Measurements from ENCODE around the gene TSPAN2.
"Not testable (repeated sequence)": the region's sequence is repeated elsewhere in the genome, so short reads cannot be mapped to it uniquely, and the experiment has no call there.

Gene TSPAN2

GRCh38 chr1:115036814-115037507 lies 52.3 kb downstream of the TSPAN2 start:
- DNase-seq (ENCODE audit: low spot score) = no peak

DNA sequence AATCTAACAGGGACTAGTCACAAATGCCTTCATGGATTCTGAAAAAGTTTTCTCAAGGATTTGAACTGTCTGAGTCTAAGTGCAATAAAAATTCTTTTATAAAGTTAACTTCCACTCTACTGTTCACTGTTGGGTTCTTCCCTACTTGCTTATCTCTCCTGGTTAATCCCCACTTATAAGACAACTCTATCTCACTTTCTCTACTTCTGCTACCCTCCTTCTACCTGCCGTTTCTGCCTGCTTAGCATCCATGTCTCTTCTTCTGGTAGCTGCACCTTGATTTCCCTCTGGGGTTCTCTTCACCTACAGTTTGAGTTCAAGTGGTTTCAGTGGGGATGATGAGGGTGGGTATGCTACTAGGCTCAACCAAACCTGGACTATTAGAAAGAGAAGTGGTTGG lies 53.7 kb downstream of the TSPAN2 start:
- DNase-seq (ENCODE audit: low spot score) = no peak

- DNase-seq (ENCODE audit: low spot score) = no peak
These were observed 57.7 kb downstream of the TSPAN2 start for GRCh38 chr1:115031595-115031994.

- DNase-seq (ENCODE audit: low spot score) = no peak
These were observed 59.8 kb downstream of the TSPAN2 start, which contains the start of gene TSHB for GRCh38 chr1:115029526-115029925. Gene TSHB, plus strand, starts transcription at chr1:115029826. Its CDS starts 3,537 bp downstream, at chr1:115033363.

DNA sequence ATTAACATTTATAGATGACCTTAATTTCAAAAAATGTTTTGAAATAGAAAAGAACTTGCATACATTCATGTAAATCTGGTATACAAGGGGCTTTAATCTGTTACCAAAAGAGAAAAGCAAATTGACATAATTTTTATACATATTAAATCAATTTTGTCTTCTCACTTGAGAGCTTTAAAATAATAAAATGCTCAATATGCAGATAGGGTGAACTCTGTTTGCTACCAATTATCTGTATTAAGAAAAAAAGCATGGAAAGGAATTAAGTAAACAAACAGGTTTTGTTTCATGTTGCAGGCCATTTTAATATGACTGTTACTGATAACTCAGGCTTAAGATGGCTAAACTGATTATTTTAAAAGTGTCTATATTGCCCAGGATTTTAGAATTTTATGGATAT lies 65.7 kb downstream of the TSPAN2 start:
- no peak for DNase-seq (ENCODE audit: low spot score)

- no peak for DNase-seq (ENCODE audit: low spot score)
These were observed 68.2 kb downstream of the TSPAN2 start for GRCh38 chr1:115021145-115021544.

DNA sequence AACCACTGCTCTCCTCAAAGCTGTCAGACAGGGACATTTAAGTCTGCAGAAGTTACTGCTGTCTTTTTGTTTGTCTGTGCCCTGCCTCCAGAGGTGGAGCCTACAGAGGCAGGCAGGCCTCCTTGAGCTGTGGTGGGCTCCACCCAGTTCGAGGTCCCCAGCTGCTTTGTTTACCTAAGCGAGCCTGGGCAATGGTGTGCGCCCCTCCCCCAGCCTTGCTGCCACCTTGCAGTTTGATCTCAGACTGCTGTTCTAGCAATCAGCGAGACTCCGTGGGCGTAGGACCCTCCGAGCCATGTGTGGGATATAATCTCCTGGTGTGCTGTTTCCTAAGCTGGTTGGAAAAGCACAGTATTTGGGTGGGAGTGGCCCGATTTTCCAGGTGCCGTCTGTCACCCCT lies 69.8 kb downstream of the TSPAN2 start:
- DNase-seq (ENCODE audit: low spot score) = not testable (repeated sequence)

- DNase-seq (ENCODE audit: low spot score) = no peak
These were observed 75.5 kb downstream of the TSPAN2 start for GRCh38 chr1:115013792-115014191.

- no peak for DNase-seq (ENCODE audit: low spot score)
These were observed 76.9 kb downstream of the TSPAN2 start for GRCh38 chr1:115012434-115012833.

- DNase-seq (ENCODE audit: low spot score) = no peak
These were observed 77.3 kb downstream of the TSPAN2 start for GRCh38 chr1:115012006-115012405.

DNA sequence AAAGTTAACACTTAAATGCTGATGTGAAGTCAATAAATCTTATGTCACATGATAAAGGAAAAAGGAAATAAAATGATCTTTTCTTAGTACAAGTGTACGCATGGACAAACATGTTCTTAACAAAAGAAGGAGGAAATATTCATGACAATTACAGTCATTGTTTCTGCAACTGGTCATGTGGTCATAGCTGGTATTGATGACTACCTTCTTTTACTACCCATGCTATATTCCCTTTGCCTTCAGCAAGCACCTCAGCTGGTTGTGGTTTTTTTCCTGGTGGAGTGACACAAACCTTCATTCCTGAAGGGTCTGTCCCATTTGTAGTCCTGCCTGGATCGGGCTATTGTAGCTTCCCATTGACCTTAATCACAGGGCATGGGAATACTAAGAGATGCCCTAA lies 83.1 kb downstream of the TSPAN2 start:
- no peak for DNase-seq (ENCODE audit: low spot score)

Measured in CD4-positive, alpha-beta T cell treated with Interleukin-15 for 4 hours (primary cell).